Tibial nerve (tissue), 4 donors: Measurements from ENCODE around the gene NCBP2L.
"Not testable (repeated sequence)": the region's sequence is repeated elsewhere in the genome, so short reads cannot be mapped to it uniquely, and the experiment has no call there.

ENCODE experiments used
- EP300 ChIP-seq, 2 donors: sonication (generic); formaldehyde crosslinking; IDR thresholded peaks; one replicate each; pipeline ENCODE4 v1.6.1; 2017; ENCODE audit warnings: antibody characterized with exemption in 2 of 2, mild to moderate bottlenecking in 1 of 2
- POLR2A ChIP-seq, 2 donors: fragments of 450-650 bp; IDR thresholded peaks; one replicate each; pipeline ENCODE4 v1.6.1; 2017; ENCODE audit warnings: antibody characterized with exemption in 2 of 2, mild to moderate bottlenecking in 2 of 2, moderate library complexity in 2 of 2
- TF ChIP-seq, protein P1 (sequence below), 5 experiments: fragments of 200-600 bp in 3 of 5; fragments of 450-650 bp in 2 of 5; sonication (generic) in 3 of 5; IDR thresholded peaks; one replicate each; pipeline ENCODE4 v1.5.1; 2016 to 2019; ENCODE audit warnings: antibody characterized with exemption in 5 of 5, mild to moderate bottlenecking in 3 of 5, moderate library complexity in 2 of 5

DNA sequence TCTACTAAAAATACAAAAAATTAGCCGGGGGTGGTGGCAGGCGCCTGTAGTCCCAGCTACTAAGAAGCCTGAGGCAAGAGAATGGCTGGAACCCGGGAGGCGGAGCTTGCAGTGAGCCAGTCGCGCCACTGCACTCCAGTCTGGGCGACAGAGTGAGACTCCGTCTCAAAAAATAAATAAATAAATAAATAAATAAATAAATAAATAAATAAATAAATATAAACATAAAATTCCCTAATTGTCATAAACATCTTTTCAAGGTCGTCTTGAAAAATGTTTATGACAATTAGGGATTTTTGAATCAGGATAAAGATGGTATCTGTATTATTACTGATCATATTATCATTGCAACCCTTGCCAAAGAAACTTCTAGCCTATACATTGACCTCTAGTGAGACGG is 32.5 kb downstream of the NCBP2L start:
- TF ChIP-seq, protein P1, sequence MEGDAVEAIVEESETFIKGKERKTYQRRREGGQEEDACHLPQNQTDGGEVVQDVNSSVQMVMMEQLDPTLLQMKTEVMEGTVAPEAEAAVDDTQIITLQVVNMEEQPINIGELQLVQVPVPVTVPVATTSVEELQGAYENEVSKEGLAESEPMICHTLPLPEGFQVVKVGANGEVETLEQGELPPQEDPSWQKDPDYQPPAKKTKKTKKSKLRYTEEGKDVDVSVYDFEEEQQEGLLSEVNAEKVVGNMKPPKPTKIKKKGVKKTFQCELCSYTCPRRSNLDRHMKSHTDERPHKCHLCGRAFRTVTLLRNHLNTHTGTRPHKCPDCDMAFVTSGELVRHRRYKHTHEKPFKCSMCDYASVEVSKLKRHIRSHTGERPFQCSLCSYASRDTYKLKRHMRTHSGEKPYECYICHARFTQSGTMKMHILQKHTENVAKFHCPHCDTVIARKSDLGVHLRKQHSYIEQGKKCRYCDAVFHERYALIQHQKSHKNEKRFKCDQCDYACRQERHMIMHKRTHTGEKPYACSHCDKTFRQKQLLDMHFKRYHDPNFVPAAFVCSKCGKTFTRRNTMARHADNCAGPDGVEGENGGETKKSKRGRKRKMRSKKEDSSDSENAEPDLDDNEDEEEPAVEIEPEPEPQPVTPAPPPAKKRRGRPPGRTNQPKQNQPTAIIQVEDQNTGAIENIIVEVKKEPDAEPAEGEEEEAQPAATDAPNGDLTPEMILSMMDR (IDR thresholded peaks at IDR 0.05) = not testable (repeated sequence)
- not testable (repeated sequence) for TF ChIP-seq POLR2A, EP300 (IDR thresholded peaks at IDR 0.05)
